ENCODE results near the gene CYP2J2.

- TF ChIP-seq CTCF (IDR thresholded peaks at IDR 0.05) (no peak), POLR2A (IDR thresholded peaks at IDR 0.05) (no peak), POLR2AphosphoS5 (IDR thresholded peaks at IDR 0.05) (no peak)
Measured at GRCh38 chr1:59908084-59908483, 18.5 kb downstream of the CYP2J2 start.
